Naive B cell (primary cell): ENCODE data around the gene TMEM132D. TPM values are rescaled to one million over a fixed set of nuclear protein-coding genes. Genes with fewer than 3 reads are reported as not detected.

Source experiments
- ATAC-seq, 2 donors: fragments of 150-1000 bp; cut with Tn5 transposase; 2 replicates each; pipeline ENCODE4 v1.10.0; 2021; ENCODE audit warnings: low read depth in 2 of 2, mild to moderate bottlenecking in 2 of 2, moderate library complexity in 2 of 2
- DNase-seq: peaks from one replicate; pipeline ENCODE4 v3.0.0; 2022
- H3K27ac Mint-ChIP-seq, 6 donors: one replicate each; pipeline ENCODE4 v1.8.0; 2020 to 2022; ENCODE audit warnings: mild to moderate bottlenecking in 6 of 6, mixed read lengths in 6 of 6, moderate library complexity in 5 of 6, inconsistent platforms in 2 of 6
- H3K27me3 Mint-ChIP-seq, 3 donors: one replicate each; pipeline ENCODE4 v1.8.0; 2021 to 2022; ENCODE audit warnings: mixed read lengths in 3 of 3, mild to moderate bottlenecking in 1 of 3
- H3K36me3 Mint-ChIP-seq, 2 donors: one replicate each; pipeline ENCODE4 v1.8.0; 2020 to 2022; ENCODE audit warnings: mixed read lengths in 2 of 2, inconsistent platforms in 1 of 2, mild to moderate bottlenecking in 1 of 2
- H3K4me1 Mint-ChIP-seq, 3 donors: one replicate each; pipeline ENCODE4 v1.8.0; 2020 to 2022; ENCODE audit warnings: mixed read lengths in 3 of 3, inconsistent platforms in 1 of 3, mild to moderate bottlenecking in 1 of 3, moderate library complexity in 1 of 3
- H3K4me3 Mint-ChIP-seq, 8 donors: one replicate each; pipeline ENCODE4 v1.8.0; 2020 to 2022; ENCODE audit warnings: mild to moderate bottlenecking in 8 of 8, mixed read lengths in 8 of 8, moderate library complexity in 8 of 8, inconsistent platforms in 2 of 8
- H3K9me3 Mint-ChIP-seq, 7 donors: one replicate each; pipeline ENCODE4 v1.8.0; 2020 to 2022; ENCODE audit warnings: mixed read lengths in 7 of 7, mild to moderate bottlenecking in 5 of 7, inconsistent platforms in 2 of 7, moderate library complexity in 1 of 7
- polyA plus RNA-seq, 6 donors: library from polyadenylated mRNA; unstranded; fragments of 300-500 nt; fragmentation: Illumina TruSeq; gene quantifications; one replicate each; pipeline ENCODE4 v1.2.3, GENCODE V29; 2021; ENCODE audit warnings: low read depth in 6 of 6

Gene TMEM132D
- polyA plus RNA-seq, 6 donors from 2014 or later, result not detected

- Mint-ChIP-seq H3K4me1 (no peaks in the 10 kb centered on the region), H3K36me3 (no peaks in the 10 kb centered on the region), H3K27me3 (no peaks in the 10 kb centered on the region), H3K27ac (no peak overlapping the region), H3K4me3 (no peak overlapping the region), H3K9me3 (peaks cover 0 to 10% (median 4%) of the 10 kb centered on the region in 7 donors)
- DNase-seq, result no peak
- ATAC-seq, result no peak
Observed at GRCh38 chr12:129676411-129676810, 227.4 kb downstream of the TMEM132D start.

DNA sequence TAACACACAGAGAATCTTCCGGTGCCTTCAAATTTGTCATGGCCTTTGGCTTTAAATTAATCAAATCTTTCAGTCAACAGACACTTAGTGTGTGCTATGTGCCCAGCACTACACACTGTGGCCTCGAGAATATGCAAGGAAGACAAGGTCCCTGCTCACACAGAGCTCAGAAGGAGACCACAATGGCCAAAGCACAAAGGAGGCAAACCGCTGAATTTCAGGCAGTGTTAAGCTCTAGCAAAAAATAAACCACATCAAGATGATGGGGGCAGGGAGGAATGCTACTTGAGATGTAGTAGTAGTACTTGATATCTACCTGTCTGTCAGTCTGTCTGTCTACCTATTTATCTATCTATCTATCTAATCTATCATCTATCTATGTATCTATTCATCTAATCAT lies 227.9 kb downstream of the TMEM132D start:
- DNase-seq (no peak), ATAC-seq (no peak)
- Mint-ChIP-seq H3K27me3 (no peaks in the 10 kb centered on the region), H3K36me3 (no peaks in the 10 kb centered on the region), H3K4me3 (no peak overlapping the region), H3K4me1 (no peaks in the 10 kb centered on the region), H3K27ac (no peak overlapping the region), H3K9me3 (peaks cover 0 to 6% (median 4%) of the 10 kb centered on the region in 7 donors)

- Mint-ChIP-seq H3K27ac (no peak overlapping the region), H3K4me1 (no peaks in the 10 kb centered on the region), H3K4me3 (no peak overlapping the region), H3K27me3 (no peaks in the 10 kb centered on the region), H3K9me3 (peaks cover under 1 to 6% (median 2%) of the 10 kb centered on the region in 7 donors), H3K36me3 (no peaks in the 10 kb centered on the region)
- DNase-seq (no peak), ATAC-seq (no peak)
Observed at GRCh38 chr12:129675496-129675895, 228.3 kb downstream of the TMEM132D start.

DNA sequence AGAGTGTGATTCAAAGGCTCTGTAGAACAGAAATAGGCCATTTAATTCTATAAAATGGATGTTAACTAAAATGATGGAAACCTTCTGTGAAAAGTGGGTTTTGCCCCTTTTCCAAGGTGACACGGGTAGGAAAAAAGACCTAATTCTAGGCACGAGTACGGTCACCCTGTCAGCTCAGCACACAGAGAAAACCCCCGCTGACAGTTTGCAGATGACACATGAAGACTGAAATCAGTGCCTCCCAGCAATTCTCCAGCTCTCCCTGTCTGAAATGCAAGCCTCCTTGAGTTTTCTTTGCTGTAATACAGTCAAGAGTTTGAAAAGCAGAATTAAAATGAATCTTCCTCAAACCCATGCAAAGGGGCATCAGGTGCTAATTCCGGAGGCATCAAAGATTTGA lies 230.0 kb downstream of the TMEM132D start:
- DNase-seq (no peak), ATAC-seq (no peak)
- peaks cover 3 to 10% (median 4%) of the 10 kb centered on the region in 7 donors for H3K9me3 Mint-ChIP-seq
- H3K4me1 Mint-ChIP-seq, result no peaks in the 10 kb centered on the region
- no peaks in the 10 kb centered on the region for H3K27me3 Mint-ChIP-seq
- H3K27ac Mint-ChIP-seq, result no peak overlapping the region
- H3K4me3 Mint-ChIP-seq, result no peak overlapping the region
- H3K36me3 Mint-ChIP-seq, result no peaks in the 10 kb centered on the region

- no peak for DNase-seq
- H3K27ac Mint-ChIP-seq, result no peak overlapping the region
- H3K4me3 Mint-ChIP-seq, result no peak overlapping the region
- no peaks in the 10 kb centered on the region for H3K36me3 Mint-ChIP-seq
- H3K27me3 Mint-ChIP-seq, result no peaks in the 10 kb centered on the region
- no peak for ATAC-seq
- peaks cover 4 to 17% (median 8%) of the 10 kb centered on the region in 7 donors for H3K9me3 Mint-ChIP-seq
- no peaks in the 10 kb centered on the region for H3K4me1 Mint-ChIP-seq
Observed at GRCh38 chr12:129672110-129672509, 231.7 kb downstream of the TMEM132D start.

GRCh38 chr12:129670256-129670920 lies 233.4 kb downstream of the TMEM132D start:
- Mint-ChIP-seq H3K27ac (peak overlapping the region in 1 of 6 donors; percentile 56), H3K4me3 (no peak overlapping the region), H3K4me1 (no peaks in the 10 kb centered on the region), H3K9me3 (peaks cover 6 to 14% (median 8%) of the 10 kb centered on the region in 7 donors), H3K27me3 (no peaks in the 10 kb centered on the region), H3K36me3 (no peaks in the 10 kb centered on the region)
- ATAC-seq (no peak), DNase-seq (no peak)

GRCh38 chr12:129665414-129665813 lies 238.4 kb downstream of the TMEM132D start:
- H3K4me3 Mint-ChIP-seq, result no peak overlapping the region
- ATAC-seq, result no peak
- no peaks in the 10 kb centered on the region for H3K27me3 Mint-ChIP-seq
- H3K36me3 Mint-ChIP-seq, result no peaks in the 10 kb centered on the region
- H3K9me3 Mint-ChIP-seq, result peaks cover under 1 to 22% (median 7%) of the 10 kb centered on the region in 7 donors
- no peaks in the 10 kb centered on the region for H3K4me1 Mint-ChIP-seq
- no peak overlapping the region for H3K27ac Mint-ChIP-seq
- no peak for DNase-seq

DNA sequence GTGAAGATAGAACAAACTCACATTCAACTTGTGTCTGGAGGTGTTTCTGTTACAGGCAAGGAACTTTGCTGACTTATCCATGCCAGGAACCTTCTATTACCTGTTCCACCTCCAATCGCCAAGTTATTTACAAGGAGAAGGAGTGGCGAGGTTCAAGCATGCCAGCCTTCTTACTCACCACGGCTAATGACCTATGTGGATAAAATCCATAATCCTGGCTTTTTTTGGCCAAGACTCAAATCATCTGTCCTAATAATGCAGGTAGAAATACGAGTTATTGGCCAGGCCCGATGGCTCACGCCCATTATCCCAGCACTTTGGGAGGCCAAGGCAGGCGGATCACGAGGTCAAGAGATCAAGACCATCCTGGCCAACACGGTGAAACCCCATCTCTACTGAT lies 241.6 kb downstream of the TMEM132D start:
- Mint-ChIP-seq H3K4me3 (no peak overlapping the region), H3K9me3 (peaks cover 0 to 9% (median 0%) of the 10 kb centered on the region in 7 donors), H3K36me3 (no peaks in the 10 kb centered on the region), H3K4me1 (no peaks in the 10 kb centered on the region), H3K27ac (peak overlapping the region in 1 of 6 donors; percentile 34), H3K27me3 (no peaks in the 10 kb centered on the region)
- DNase-seq (no peak), ATAC-seq (no peak)

GRCh38 chr12:129660946-129661345 lies 242.9 kb downstream of the TMEM132D start:
- no peak for ATAC-seq
- peaks cover 0 to 9% (median 2%) of the 10 kb centered on the region in 7 donors for H3K9me3 Mint-ChIP-seq
- no peaks in the 10 kb centered on the region for H3K36me3 Mint-ChIP-seq
- no peak overlapping the region for H3K4me3 Mint-ChIP-seq
- H3K27me3 Mint-ChIP-seq, result peaks cover 0 to 2% (median 0%) of the 10 kb centered on the region in 3 donors
- H3K27ac Mint-ChIP-seq, result no peak overlapping the region
- no peaks in the 10 kb centered on the region for H3K4me1 Mint-ChIP-seq
- no peak for DNase-seq

DNA sequence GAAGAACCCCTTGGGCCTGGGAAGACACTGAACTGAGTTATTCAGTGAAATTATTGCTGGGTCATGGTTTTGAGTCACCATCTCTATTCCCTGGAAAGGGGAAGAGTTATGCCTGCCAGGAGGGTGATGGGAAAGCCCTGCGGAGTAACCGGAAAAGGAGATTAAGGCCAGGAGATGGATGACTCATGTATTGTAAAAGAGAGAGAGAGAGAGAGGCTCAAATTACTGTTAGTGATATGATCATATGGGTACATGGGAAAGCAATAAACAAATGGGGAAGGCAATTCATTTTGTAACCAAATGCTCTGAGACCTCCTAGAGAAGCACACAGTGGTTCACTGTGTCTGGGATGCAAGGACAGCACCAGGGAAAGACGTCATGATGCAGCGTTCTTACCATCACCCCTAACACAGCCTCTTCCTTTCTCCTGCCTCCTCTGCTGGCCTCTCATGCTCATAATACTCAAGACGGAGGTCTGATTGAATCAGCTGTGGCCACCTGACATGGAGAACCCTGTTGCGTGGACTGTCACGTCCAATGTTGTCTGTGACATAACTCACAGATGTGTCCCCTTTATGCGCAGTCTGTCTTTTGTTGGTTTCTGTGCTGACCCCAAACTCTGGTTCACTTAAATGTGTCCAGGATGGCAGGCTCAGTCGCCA lies 243.7 kb downstream of the TMEM132D start:
- no peak for DNase-seq
- no peak for ATAC-seq
- Mint-ChIP-seq H3K9me3 (peaks cover 0 to 10% (median 2%) of the 10 kb centered on the region in 7 donors), H3K4me3 (no peak overlapping the region), H3K4me1 (no peaks in the 10 kb centered on the region), H3K27ac (no peak overlapping the region), H3K36me3 (no peaks in the 10 kb centered on the region), H3K27me3 (peaks cover 0 to 6% (median 0%) of the 10 kb centered on the region in 3 donors)

DNA sequence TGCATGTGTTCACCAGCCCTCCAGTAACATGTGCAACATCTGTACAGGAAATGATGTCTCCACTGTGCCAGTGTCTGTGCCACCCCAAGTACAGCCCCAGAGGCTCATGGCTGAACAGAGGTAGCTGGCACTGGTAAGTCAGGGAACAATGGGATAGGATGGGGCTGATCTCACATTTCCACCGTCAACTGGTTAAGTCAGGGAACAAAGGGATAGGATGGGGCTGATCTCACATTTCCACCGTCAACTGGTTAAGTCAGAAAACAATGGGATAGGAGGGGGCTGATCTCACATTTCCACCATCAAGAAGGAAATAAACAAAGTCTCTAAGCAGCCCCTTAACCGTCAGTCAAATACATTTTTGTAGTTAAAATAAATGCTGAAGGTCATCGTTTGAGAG lies 246.6 kb downstream of the TMEM132D start:
- Mint-ChIP-seq H3K4me1 (no peaks in the 10 kb centered on the region), H3K4me3 (no peak overlapping the region), H3K36me3 (no peaks in the 10 kb centered on the region), H3K27me3 (peaks cover 0 to 6% (median 0%) of the 10 kb centered on the region in 3 donors), H3K27ac (no peak overlapping the region), H3K9me3 (peaks cover 0 to 11% (median 5%) of the 10 kb centered on the region in 7 donors)
- DNase-seq (no peak), ATAC-seq (no peak)

- Mint-ChIP-seq H3K9me3 (peaks cover 2 to 14% (median 4%) of the 10 kb centered on the region in 7 donors), H3K27me3 (peaks cover 0 to 6% (median 0%) of the 10 kb centered on the region in 3 donors), H3K36me3 (no peaks in the 10 kb centered on the region), H3K4me3 (no peak overlapping the region), H3K27ac (no peak overlapping the region), H3K4me1 (no peaks in the 10 kb centered on the region)
- DNase-seq, result no peak
- ATAC-seq, result no peak
Observed at GRCh38 chr12:129651951-129652350, 251.9 kb downstream of the TMEM132D start.

GRCh38 chr12:129641926-129642325 lies 261.9 kb downstream of the TMEM132D start:
- Mint-ChIP-seq H3K27ac (no peak overlapping the region), H3K4me1 (no peaks in the 10 kb centered on the region), H3K9me3 (peaks cover 0 to 3% (median 0%) of the 10 kb centered on the region in 7 donors), H3K4me3 (no peak overlapping the region), H3K36me3 (no peaks in the 10 kb centered on the region), H3K27me3 (no peaks in the 10 kb centered on the region)
- ATAC-seq, result no peak
- DNase-seq, result no peak

DNA sequence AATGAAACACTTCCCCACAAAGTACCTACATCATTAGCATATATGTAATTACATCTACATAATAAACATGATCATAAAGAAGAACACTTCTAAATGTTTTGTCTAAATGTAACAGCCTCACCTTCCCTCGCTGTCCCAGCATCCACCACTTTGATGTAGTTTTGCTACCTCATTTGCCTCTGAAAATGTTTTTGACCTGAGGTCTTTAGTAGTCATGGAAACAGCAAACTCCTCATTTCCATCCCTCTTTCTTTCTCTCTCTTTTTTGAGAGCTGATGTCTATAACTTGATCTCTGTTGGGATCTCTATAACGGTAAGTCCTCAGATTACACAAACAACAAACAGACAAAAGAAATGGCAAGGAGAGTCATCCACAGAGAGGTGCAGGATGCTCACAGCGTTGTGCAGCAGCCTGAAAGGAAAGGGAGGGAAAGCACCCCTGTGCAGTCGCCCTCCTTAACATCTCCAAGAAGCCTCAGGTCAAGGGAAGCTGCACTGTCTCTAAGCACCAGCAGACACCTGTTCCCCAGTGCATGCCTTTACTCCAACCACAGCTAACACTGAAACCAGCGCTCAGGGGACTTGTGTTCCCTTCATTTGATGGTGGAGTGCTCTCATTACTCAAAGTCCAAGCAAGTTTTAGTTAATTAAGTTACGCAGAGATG lies 268.7 kb downstream of the TMEM132D start:
- DNase-seq (no peak), ATAC-seq (no peak)
- Mint-ChIP-seq H3K9me3 (peaks cover 0 to 4% (median 0%) of the 10 kb centered on the region in 7 donors), H3K36me3 (no peaks in the 10 kb centered on the region), H3K4me3 (no peak overlapping the region), H3K4me1 (no peaks in the 10 kb centered on the region), H3K27me3 (no peaks in the 10 kb centered on the region), H3K27ac (no peak overlapping the region)
